Measurements from ENCODE around the gene SEL1L3. TPM values are rescaled to one million over a fixed set of nuclear protein-coding genes. Genes with fewer than 3 reads are reported as not detected.
A peak's percentile ranks its signal among the peaks of the same experiment; 100 is the strongest.

The SEL1L3 gene
- total RNA-seq, 2 experiments from 2014 or later: 180 to 313 TPM

- CTCF ChIA-PET (ENCODE audit: unreplicated experiment): no interaction called here
- Histone ChIP-seq H2AFZ (ENCODE audit: low read length) (no peak overlapping the region), H3K4me3 (ENCODE audit: low read depth, low read length, poor library complexity, severe bottlenecking) (no peak overlapping the region), H4K20me1 (ENCODE audit: insufficient read depth, low read length) (no peaks in the 10 kb centered on the region), H3K79me2 (ENCODE audit: insufficient read depth, low read depth, low read length) (no peaks in the 10 kb centered on the region), H3K4me1 (ENCODE audit: insufficient read depth, low read length, poor library complexity, severe bottlenecking) (no peaks in the 10 kb centered on the region), H3K4me2 (ENCODE audit: low read length) (no peak overlapping the region), H3K27ac (ENCODE audit: low read depth, low read length, poor library complexity, severe bottlenecking) (no peak overlapping the region), H3K36me3 (ENCODE audit: insufficient read depth, low read length) (peaks cover 98% of the 10 kb centered on the region), H3K9me3 (ENCODE audit: low read length) (no peaks in the 10 kb centered on the region), H3K9me2 (ENCODE audit: insufficient read depth, low read length) (no peaks in the 10 kb centered on the region)
- POLR2A ChIA-PET: interaction anchor here (0.6 kb wide), 1 partner anchor 12 kb away, joined by 3 read pairs; no protein-coding TSS in a partner anchor
- DNase-seq (ENCODE audit: low spot score): no peak
- BruUV-seq (replicated peaks): TSS peak; percentile 1
- intact Hi-C loops (cut with micrococcal nuclease; ENCODE audit: unreplicated experiment): no loop called here
- TF ChIP-seq CTCF (conservative IDR thresholded peaks at IDR 0.05; ENCODE audit: low read length): no peak
- no peak for TF ChIP-seq EZH2phosphoT487 (IDR thresholded peaks at IDR 0.05; ENCODE audit: borderline replicate concordance, low read depth, low read length)
Observed at GRCh38 chr4:25788703-25789238, 74.0 kb downstream of the SEL1L3 start.

GRCh38 chr4:25786497-25787065 is 76.2 kb downstream of the SEL1L3 start:
- DNase-seq (ENCODE audit: low spot score): no peak
- TF ChIP-seq EZH2phosphoT487 (IDR thresholded peaks at IDR 0.05; ENCODE audit: borderline replicate concordance, low read depth, low read length): no peak
- TF ChIP-seq CTCF (conservative IDR thresholded peaks at IDR 0.05; ENCODE audit: low read length): no peak
- Histone ChIP-seq H4K20me1 (ENCODE audit: insufficient read depth, low read length) (no peaks in the 10 kb centered on the region), H3K4me1 (ENCODE audit: insufficient read depth, low read length, poor library complexity, severe bottlenecking) (no peaks in the 10 kb centered on the region), H3K9me2 (ENCODE audit: insufficient read depth, low read length) (no peaks in the 10 kb centered on the region), H3K36me3 (ENCODE audit: insufficient read depth, low read length) (peaks cover 98% of the 10 kb centered on the region), H3K4me2 (ENCODE audit: low read length) (no peak overlapping the region), H2AFZ (ENCODE audit: low read length) (no peak overlapping the region), H3K27ac (ENCODE audit: low read depth, low read length, poor library complexity, severe bottlenecking) (no peak overlapping the region), H3K79me2 (ENCODE audit: insufficient read depth, low read depth, low read length) (no peaks in the 10 kb centered on the region), H3K4me3 (ENCODE audit: low read depth, low read length, poor library complexity, severe bottlenecking) (no peak overlapping the region), H3K9me3 (ENCODE audit: low read length) (no peaks in the 10 kb centered on the region)
- intact Hi-C loops (cut with micrococcal nuclease; ENCODE audit: unreplicated experiment): no loop called here
- ChIA-PET POLR2A (no interaction called here), CTCF (ENCODE audit: unreplicated experiment) (no interaction called here)
- BruUV-seq (replicated peaks): no TSS peak

- no peak for DNase-seq (ENCODE audit: low spot score)
- Histone ChIP-seq H2AFZ (ENCODE audit: low read length) (no peak overlapping the region), H3K4me2 (ENCODE audit: low read length) (no peak overlapping the region), H3K4me1 (ENCODE audit: insufficient read depth, low read length, poor library complexity, severe bottlenecking) (no peaks in the 10 kb centered on the region), H3K79me2 (ENCODE audit: insufficient read depth, low read depth, low read length) (no peaks in the 10 kb centered on the region), H3K27ac (ENCODE audit: low read depth, low read length, poor library complexity, severe bottlenecking) (no peak overlapping the region), H3K36me3 (ENCODE audit: insufficient read depth, low read length) (peaks cover 98% of the 10 kb centered on the region), H3K9me2 (ENCODE audit: insufficient read depth, low read length) (no peaks in the 10 kb centered on the region), H3K9me3 (ENCODE audit: low read length) (no peaks in the 10 kb centered on the region), H4K20me1 (ENCODE audit: insufficient read depth, low read length) (no peaks in the 10 kb centered on the region), H3K4me3 (ENCODE audit: low read depth, low read length, poor library complexity, severe bottlenecking) (no peak overlapping the region)
- BruUV-seq (replicated peaks): no TSS peak
- intact Hi-C loops (cut with micrococcal nuclease; ENCODE audit: unreplicated experiment): no loop called here
- ChIA-PET POLR2A (no interaction called here), CTCF (ENCODE audit: unreplicated experiment) (no interaction called here)
- TF ChIP-seq EZH2phosphoT487 (IDR thresholded peaks at IDR 0.05; ENCODE audit: borderline replicate concordance, low read depth, low read length): no peak
Observed at GRCh38 chr4:25783943-25784342, 78.8 kb downstream of the SEL1L3 start.

All from OCI-LY7 (cell line).